Measurements from ENCODE around the gene ZSWIM1.
"Not testable (repeated sequence)": the region's sequence is repeated elsewhere in the genome, so short reads cannot be mapped to it uniquely, and the experiment has no call there.

Gene ZSWIM1

GRCh38 chr20:45857114-45857881 is 23.7 kb upstream of the ZSWIM1 start, which contains the start of the genes ACOT8 and ZSWIM3:
Gene ACOT8, minus strand, starts transcription at chr20:45857392. Its CDS starts 77 bp downstream, at chr20:45857315.
Gene ZSWIM3, plus strand, starts transcription at chr20:45857614. Its CDS starts 212 bp downstream, at chr20:45857826.
- peak; percentile 91 for DNase-seq (ENCODE audit: low read depth, low spot score)

- DNase-seq (ENCODE audit: low read depth, low spot score) = no peak
These were observed 23.2 kb upstream of the ZSWIM1 start for GRCh38 chr20:45857882-45858216.

- no peak for DNase-seq (ENCODE audit: low read depth, low spot score)
These were observed 21.1 kb upstream of the ZSWIM1 start for GRCh38 chr20:45859916-45860315.

- no peak for DNase-seq (ENCODE audit: low read depth, low spot score)
These were observed 20.3 kb upstream of the ZSWIM1 start for GRCh38 chr20:45860560-45861220.

- DNase-seq (ENCODE audit: low read depth, low spot score) = no peak
These were observed 19.6 kb upstream of the ZSWIM1 start for GRCh38 chr20:45861221-45862075.

- DNase-seq (ENCODE audit: low read depth, low spot score) = no peak
These were observed 17.2 kb upstream of the ZSWIM1 start for GRCh38 chr20:45863543-45864470.

- DNase-seq (ENCODE audit: low read depth, low spot score) = no peak
These were observed 14.6 kb upstream of the ZSWIM1 start for GRCh38 chr20:45866454-45866853.

GRCh38 chr20:45867136-45867818 is 13.8 kb upstream of the ZSWIM1 start:
- DNase-seq (ENCODE audit: low read depth, low spot score) = no peak

GRCh38 chr20:45867819-45868176 is 13.2 kb upstream of the ZSWIM1 start:
- DNase-seq (ENCODE audit: low read depth, low spot score) = no peak

- DNase-seq (ENCODE audit: low read depth, low spot score) = no peak
These were observed 8.4 kb upstream of the ZSWIM1 start for GRCh38 chr20:45872626-45873025.

GRCh38 chr20:45873409-45874103 is 7.5 kb upstream of the ZSWIM1 start:
- no peak for DNase-seq (ENCODE audit: low read depth, low spot score)

GRCh38 chr20:45874104-45874481 is 6.9 kb upstream of the ZSWIM1 start:
- not testable (repeated sequence) for DNase-seq (ENCODE audit: low read depth, low spot score)

GRCh38 chr20:45874576-45874975 is 6.5 kb upstream of the ZSWIM1 start:
- no peak for DNase-seq (ENCODE audit: low read depth, low spot score)

- no peak for DNase-seq (ENCODE audit: low read depth, low spot score)
These were observed 2.8 kb upstream of the ZSWIM1 start for GRCh38 chr20:45878076-45878761.

- DNase-seq (ENCODE audit: low read depth, low spot score) = no peak
These were observed 1.6 kb downstream of the ZSWIM1 start for GRCh38 chr20:45882469-45883099.

- no peak for DNase-seq (ENCODE audit: low read depth, low spot score)
These were observed 2.1 kb downstream of the ZSWIM1 start for GRCh38 chr20:45883100-45883469.

- DNase-seq (ENCODE audit: low read depth, low spot score) = no peak
These were observed 5.7 kb downstream of the ZSWIM1 start for GRCh38 chr20:45886590-45887345.

- no peak for DNase-seq (ENCODE audit: low read depth, low spot score)
These were observed 6.3 kb downstream of the ZSWIM1 start, which contains the start of gene SPATA25 for GRCh38 chr20:45887346-45887715. Gene SPATA25, minus strand, starts transcription at chr20:45887622. Its CDS starts 32 bp downstream, at chr20:45887590.

All from activated CD4-positive, CD25-positive, alpha-beta regulatory T cell treated with anti-CD3 and anti-CD28 coated beads, Interleukin-2, amount 50 U/mL, for 16 hours (primary cell).